ENCODE measurements around the gene WDR45. TPM values are rescaled to one million over a fixed set of nuclear protein-coding genes. Genes with fewer than 3 reads are reported as not detected.

Gene WDR45
- total RNA-seq, 1 donor from 2014 or later = 63.2 TPM

- no peak for TF ChIP-seq CTCF (IDR thresholded peaks at IDR 0.05)
- no peak for ATAC-seq
- intact Hi-C loops (cut with DNase I) = no loop called here
Observed at GRCh38 chrX:49117581-49117980, 37.9 kb upstream of the WDR45 start.

GRCh38 chrX:49116716-49117115 lies 37.0 kb upstream of the WDR45 start:
- no peaks in the 10 kb centered on the region for H3K4me1 ChIP-seq
- no peaks in the 10 kb centered on the region for H3K9me3 ChIP-seq
- no peak overlapping the region for H3K27ac ChIP-seq
- no peak for TF ChIP-seq CTCF (IDR thresholded peaks at IDR 0.05)
- H3K27me3 ChIP-seq = no peaks in the 10 kb centered on the region
- DNase-seq (no peak), ATAC-seq (no peak)
- H3K36me3 ChIP-seq = peaks cover 42% of the 10 kb centered on the region
- H3K4me3 ChIP-seq = no peak overlapping the region
- intact Hi-C loops (cut with DNase I) = no loop called here

More at GRCh38 chrX:49117581-49117980, 37.9 kb upstream of the WDR45 start:
- Histone ChIP-seq H3K27me3 (no peaks in the 10 kb centered on the region), H3K9me3 (no peaks in the 10 kb centered on the region), H3K4me1 (peaks cover 3% of the 10 kb centered on the region), H3K36me3 (peaks cover 41% of the 10 kb centered on the region), H3K4me3 (no peak overlapping the region), H3K27ac (no peak overlapping the region)
- DNase-seq = no peak

- ATAC-seq = no peak
Observed at GRCh38 chrX:49116076-49116475, 36.4 kb upstream of the WDR45 start.

GRCh38 chrX:49111791-49112190 lies 32.1 kb upstream of the WDR45 start:
- H3K4me1 ChIP-seq = no peaks in the 10 kb centered on the region
- no peak for ATAC-seq
- TF ChIP-seq CTCF (IDR thresholded peaks at IDR 0.05) = no peak
- intact Hi-C loops (cut with DNase I) = no loop called here
- peaks cover 19% of the 10 kb centered on the region for H3K36me3 ChIP-seq
- no peaks in the 10 kb centered on the region for H3K27me3 ChIP-seq
- H3K27ac ChIP-seq = no peak overlapping the region
- DNase-seq = no peak
- H3K4me3 ChIP-seq = no peak overlapping the region
- H3K9me3 ChIP-seq = no peaks in the 10 kb centered on the region

More at GRCh38 chrX:49116076-49116475, 36.4 kb upstream of the WDR45 start:
- intact Hi-C loops (cut with DNase I) = no loop called here
- TF ChIP-seq CTCF (IDR thresholded peaks at IDR 0.05) = no peak
- Histone ChIP-seq H3K27ac (no peak overlapping the region), H3K4me1 (no peaks in the 10 kb centered on the region), H3K4me3 (no peak overlapping the region), H3K9me3 (no peaks in the 10 kb centered on the region), H3K36me3 (peaks cover 42% of the 10 kb centered on the region), H3K27me3 (no peaks in the 10 kb centered on the region)
- no peak for DNase-seq

GRCh38 chrX:49110417-49110816 lies 30.7 kb upstream of the WDR45 start:
- intact Hi-C loops (cut with DNase I) = no loop called here
- H3K4me3 ChIP-seq = no peak overlapping the region
- TF ChIP-seq CTCF (IDR thresholded peaks at IDR 0.05) = no peak
- no peaks in the 10 kb centered on the region for H3K4me1 ChIP-seq
- peaks cover 15% of the 10 kb centered on the region for H3K36me3 ChIP-seq
- no peak overlapping the region for H3K27ac ChIP-seq
- H3K27me3 ChIP-seq = no peaks in the 10 kb centered on the region
- no peak for DNase-seq
- no peak for ATAC-seq
- H3K9me3 ChIP-seq = no peaks in the 10 kb centered on the region

- Histone ChIP-seq H3K4me3 (no peak overlapping the region), H3K36me3 (peaks cover 12% of the 10 kb centered on the region), H3K4me1 (no peaks in the 10 kb centered on the region), H3K27ac (no peak overlapping the region), H3K9me3 (no peaks in the 10 kb centered on the region), H3K27me3 (no peaks in the 10 kb centered on the region)
- intact Hi-C loops (cut with DNase I) = no loop called here
- ATAC-seq (no peak), DNase-seq (no peak)
- no peak for TF ChIP-seq CTCF (IDR thresholded peaks at IDR 0.05)
Observed at GRCh38 chrX:49108641-49109040, 29.0 kb upstream of the WDR45 start.

Data from upper lobe of right lung (tissue), 1 donor.